Dedifferentiated amniotic fluid mesenchymal stem cell (primary cell): ENCODE data around the gene RNF167.

Experiments used
- DNase-seq: peaks from one replicate; pipeline ENCODE4 v3.0.0-alpha.2; 2016; ENCODE audit errors: extremely low spot score

RNF167 gene

DNA sequence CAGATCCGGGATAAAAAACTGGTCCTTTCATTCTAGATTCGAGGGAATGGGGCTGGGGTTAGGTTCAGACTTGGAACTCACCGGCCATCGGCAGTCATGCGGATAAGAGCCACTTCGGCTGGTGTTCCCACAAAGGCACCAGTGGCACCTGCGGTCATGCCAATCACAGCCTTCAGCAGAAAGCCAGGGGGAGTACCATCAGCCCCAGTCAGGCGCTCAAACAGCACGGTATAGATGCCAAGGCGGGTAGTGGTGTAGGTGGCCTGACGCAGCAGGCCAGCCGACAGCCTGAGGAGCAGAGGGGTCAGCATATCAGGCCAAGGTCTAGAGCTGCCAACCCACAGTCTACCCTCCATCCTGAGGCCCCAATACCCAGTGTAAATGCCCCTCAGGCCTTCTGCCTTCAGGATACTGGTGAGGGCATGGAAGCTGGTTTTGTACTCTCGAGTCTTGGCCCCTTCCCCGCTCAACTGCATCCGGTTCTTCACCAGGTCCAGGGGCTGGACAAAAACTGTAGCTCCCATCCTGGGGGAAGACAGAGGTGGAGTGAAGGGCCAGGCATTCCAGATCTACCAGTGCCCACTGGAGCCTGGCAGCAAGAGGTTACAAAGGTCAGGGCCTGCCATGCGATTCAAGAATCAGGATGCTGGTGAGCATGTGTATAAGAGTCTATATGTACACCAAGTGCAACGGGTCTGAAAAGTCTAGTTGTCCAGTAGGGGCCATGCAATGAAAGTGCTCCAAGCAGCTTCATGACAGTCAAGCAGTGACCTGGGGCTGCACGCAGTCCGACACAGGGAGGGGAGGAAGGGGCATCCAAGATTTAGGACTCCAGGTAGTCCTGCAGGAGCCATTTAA, 1.2 kb upstream of the RNF167 start:
- no peak for DNase-seq

DNA sequence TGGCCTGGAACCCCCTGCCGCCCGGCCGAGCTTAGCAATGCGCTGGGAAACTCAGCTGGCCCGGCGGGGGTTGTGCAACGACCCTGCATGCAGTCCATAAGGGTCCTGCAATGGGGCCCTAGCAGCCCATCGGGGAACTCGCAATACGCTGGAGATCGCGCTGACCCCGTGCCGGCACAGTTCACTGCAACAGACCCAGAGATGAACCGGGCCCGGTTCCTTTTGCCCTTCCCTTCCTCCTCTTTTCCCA, 597 bp upstream of the RNF167 start:
- DNase-seq = no peak

DNA sequence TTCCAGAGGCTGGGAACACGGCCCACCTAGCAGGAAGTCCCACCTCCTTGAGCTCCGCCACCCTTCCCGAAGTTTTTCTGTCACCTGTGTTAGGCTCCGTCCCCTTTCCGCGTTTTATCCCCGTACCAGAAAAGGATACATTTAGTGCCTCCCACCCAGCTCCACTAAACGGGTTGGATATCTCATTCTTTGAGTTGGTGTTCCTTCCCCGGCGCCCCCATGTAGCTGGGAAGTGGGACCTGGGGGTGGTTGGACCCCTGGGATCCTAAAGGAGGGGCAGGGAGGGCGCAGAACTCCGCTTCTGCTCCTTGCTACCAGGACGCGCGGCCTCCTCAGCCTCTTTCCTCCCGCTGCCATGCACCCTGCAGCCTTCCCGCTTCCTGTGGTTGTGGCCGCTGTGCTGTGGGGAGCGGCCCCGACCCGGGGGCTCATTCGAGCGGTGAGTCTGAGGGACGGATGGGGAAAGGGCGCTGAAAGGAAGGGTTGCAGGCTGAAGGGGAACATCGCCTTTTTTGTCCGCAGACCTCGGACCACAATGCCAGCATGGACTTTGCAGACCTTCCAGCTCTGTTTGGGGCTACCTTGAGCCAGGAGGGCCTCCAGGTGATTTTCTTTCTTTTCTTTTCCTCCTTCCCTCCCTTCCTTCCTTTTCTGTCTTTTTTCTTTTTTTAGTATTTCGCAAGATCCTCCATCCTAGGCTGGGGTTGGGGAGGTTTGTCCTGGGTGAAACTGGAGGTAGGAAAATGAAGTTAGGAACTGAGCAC, 669 bp downstream of the RNF167 start:
- no peak for DNase-seq

DNA sequence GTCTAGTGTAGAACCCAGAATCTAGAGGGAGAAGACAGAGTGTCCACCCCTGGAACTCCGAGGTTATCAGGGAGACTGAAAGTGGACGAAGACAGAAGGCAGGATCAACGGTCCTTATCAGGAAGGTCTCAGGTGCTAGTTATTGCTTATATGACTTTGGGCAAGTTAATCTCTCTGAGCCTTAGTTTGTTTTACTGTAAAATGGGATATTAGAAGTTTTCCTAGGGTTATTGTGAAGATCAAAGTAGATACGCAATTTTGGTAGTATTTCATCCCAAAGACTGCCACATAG, 1.2 kb downstream of the RNF167 start:
- DNase-seq = no peak

DNA sequence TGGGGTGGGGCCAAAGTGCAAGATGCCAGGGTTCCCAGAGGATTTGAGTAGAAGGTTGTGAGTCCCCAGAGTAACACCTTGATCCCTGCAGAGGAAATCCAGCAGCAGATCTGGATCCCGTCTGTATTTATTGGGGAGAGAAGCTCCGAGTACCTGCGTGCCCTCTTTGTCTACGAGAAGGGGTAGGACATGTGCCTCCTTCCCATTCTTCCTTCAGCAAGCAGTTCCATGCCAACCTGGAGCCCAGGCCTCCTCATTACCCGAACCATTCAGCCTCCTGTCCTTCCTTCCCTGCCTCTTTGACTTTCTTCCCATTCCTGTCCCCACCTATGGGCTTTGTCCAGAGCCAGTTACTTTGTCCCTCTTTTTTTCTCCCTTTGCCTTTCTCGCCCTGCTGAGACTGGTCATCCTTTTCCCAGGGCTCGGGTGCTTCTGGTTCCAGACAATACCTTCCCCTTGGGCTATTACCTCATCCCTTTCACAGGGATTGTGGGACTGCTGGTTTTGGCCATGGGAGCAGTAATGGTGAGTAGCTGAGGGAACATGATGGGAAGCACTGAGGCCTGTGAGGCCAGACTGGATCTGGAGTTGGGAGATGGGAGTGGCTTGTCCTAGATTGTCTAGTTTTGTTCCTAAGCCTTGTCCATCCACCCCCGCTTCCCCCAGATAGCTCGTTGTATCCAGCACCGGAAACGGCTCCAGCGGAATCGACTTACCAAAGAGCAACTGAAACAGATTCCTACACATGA, 2.9 kb downstream of the RNF167 start:
- DNase-seq = no peak

DNA sequence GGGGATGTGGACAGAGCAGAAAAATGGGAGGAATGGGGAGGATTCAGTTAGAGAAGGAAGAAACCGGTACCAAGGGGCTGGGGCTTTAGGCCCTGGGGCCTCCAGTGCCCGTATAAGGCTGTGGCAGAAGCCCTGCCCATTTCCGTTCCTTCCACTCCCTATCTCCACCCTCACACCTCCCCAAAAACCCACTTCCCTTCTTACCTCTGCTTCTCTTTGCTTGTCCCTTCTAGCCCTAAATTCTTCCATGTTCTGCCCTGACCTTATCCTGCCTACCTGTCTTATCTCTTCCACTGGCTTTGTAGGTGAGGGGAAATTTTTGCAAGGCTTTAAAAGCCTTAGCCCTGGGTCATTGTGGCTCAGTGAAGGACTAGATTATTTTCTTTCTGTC, 4.1 kb downstream of the RNF167 start:
- no peak for DNase-seq

DNA sequence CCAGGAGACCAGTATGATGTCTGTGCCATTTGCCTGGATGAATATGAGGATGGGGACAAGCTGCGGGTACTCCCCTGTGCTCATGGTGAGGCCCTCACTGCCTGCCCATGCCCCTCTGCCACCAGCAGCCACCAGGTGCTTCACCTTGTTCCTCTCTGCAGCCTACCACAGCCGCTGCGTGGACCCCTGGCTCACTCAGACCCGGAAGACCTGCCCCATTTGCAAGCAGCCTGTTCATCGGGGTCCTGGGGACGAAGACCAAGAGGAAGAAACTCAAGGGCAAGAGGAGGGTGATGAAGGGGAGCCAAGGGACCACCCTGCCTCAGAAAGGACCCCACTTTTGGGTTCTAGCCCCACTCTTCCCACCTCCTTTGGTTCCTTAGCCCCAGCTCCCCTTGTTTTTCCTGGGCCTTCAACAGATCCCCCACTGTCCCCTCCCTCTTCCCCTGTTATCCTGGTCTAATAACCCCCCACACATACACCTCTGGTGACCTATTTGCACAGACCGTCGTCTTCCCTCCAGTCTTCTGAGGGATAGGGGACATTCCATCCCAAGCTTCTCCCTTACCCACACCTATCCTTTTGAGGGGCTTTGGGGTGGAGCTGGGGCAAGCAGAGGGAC, 4.6 kb downstream of the RNF167 start:
- DNase-seq = no peak

DNA sequence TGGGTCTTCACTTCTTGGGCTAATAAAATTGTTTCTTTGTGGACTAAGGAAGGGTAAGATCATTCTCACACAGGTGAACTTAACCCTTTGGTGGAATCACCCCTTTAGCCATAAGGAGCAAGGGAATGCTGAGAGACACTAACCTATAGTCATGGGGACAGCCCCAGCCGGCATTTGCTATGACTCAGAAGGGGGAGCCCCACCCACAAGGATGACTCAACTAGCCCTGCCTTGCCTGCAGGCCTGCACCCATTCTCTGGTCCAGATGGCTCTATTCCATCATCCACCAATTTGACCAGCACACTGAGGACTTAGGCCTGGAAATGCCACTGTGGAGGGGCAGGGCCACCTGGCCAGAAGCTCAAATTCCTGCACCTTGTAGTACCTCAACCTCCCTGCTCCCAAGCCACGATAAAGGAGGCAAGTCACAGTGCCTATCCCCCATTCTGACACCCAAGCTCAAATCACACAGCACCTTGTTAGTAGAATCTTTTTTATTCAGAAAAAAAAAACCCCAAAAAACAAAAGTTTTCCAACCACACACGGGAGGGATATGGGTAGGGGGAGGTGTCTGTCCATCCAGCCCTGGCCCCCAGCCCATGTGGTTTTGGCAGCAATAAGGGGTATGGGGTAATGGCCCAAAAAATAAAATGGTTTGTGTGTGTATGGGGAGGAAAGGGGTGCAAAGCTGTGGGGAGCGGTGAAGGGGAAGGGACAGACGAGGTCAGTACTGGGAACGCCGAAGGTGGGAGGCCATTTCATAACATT, 5.3 kb downstream of the RNF167 start:
- DNase-seq = peak; percentile 87

DNA sequence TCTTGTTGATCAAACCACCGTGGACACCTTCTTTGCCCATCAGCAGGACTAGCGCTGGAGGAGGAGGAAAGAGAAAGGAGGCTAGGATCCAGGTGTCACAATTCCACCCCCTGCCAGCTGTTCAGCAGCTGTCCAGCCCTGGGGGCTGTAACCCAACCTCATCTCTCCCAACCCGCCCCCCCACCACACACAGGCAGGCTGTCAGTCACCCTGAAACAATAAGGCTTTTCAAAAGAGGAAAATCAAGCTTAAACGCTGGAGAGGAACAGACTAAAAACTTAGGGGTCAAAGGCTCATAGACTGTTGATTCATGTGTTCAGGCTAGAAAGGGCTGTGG, 5.8 kb downstream of the RNF167 start:
- DNase-seq = no peak

DNA sequence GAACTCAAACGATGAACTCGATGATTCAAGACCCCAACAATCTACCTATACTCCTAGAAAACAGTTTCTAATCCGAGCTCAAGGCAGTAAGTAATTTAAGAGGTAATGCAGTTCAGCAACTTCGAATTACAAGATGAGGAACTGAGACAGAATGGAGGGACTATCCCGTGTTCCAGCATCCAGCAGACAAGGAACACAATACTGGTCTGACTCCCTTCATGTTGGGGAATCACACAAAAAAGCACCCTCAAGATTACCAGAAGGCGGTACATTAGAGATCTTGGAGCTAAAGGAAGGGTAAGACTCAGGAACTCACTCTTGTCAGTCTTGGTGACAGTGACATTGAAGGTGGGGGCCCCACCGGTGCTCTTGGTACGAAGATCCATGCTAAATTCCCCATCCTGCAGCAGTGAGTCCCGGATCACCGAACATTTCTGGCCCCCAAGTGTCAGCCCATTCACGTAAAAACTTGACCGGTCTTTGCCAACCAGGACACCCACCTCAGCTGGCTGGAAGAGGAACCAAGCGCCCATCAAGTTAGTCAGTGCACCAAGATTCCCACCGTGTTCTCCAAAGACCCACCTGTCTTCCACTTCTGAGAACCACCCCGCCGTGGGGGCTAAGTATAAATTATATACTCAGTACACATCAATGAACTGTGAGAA, 6.4 kb downstream of the RNF167 start:
- DNase-seq = no peak

DNA sequence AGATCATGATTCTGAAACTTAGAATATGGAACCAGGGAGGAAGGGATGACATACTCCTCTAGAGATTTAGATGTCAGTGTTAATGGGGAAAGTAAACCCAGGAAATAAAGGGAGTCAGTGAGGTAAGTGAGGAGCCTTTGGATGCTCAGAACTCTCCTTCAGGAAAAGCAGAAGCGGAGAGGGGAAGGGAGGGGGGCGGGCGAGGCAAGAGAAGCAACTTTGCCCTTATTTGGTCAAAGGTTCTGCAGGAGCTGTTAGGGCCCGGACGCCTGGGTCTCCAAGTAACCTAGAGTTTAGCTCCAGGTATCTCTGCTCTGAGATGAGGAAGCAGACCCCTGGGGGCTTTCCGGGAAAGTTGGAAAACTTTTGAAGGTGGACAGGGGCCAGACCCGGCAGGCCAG, 6.9 kb downstream of the RNF167 start:
- no peak for DNase-seq

DNA sequence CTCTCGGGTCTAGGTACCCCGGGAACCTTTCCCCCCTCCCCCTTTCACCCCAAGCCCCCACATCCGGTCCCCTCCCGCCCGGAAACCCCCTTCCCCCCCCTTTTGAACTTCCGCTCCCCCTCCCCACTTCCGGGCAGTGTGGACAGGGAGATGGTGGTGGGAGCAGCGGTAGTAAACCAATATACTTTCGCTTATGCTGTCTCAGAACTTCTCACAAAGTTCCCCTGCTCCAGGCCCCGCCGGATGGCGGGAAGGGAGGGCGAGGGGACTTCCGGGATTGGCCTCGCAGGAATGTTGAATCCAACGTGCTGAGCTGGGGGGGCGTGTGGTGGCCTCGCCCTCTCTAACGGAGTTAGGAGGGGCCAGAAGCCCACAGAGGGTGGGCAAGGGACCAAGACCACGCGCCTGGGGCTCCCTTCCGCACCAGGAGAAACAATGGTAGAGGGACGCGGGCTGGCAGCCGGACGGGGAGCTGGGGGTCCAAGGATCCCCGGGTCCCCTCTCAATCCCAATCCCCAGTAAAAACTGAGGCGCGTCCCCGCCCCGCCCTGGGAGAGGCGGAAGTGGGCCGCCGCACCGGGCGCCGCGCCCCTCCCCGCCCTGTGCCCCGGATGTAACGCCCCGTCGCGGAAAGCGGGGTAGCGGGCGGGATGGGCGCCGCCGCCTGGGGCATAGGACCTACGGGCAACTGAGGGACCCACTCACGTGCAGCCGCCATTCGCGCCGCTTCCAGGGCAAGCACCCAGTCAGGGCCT, 7.5 kb downstream of the RNF167 start:
- peak; percentile 16 for DNase-seq

DNA sequence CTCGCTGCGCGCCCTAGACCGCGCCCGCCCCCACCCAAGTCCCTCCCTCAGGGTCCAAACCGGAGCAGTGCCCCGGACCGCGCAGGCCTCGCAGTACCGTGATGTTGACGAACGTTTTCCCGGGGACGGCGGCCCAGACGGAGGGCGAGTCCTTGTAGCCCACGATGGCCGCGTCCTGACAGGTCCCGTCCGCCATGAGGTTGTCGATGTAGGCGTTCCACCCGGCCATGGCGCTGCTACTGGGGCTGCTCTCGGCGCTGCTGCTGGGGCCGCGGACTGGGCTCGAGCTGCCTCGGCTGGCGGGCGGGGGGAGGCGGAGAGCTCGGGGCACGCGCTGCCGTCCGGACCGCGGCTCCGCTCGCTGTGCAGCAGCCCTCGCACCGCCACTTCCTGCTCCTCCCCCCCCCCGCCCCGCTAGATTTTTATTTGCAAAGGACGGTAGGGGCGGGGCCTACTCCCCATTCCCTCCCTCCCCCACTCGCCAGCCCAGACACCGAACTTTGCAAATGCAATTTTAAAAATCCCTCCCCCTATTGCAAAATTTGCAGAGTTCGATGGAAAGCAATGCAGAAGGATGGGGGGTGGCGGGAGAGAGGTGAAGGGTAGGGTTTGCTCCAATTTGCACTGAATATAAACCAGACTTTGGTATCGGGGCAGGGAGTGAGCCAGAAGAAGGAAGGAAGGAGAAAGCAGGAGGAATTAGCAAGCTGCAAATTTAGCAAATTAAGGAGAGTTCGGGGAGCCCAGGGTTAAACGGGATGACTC, 8.3 kb downstream of the RNF167 start, which contains the start of gene PFN1:
Gene PFN1, minus strand, starts transcription at position 365 of the 765 bp plus-strand sequence. Its CDS starts 136 bp downstream, at position 229.
- peak; percentile 89 for DNase-seq

DNA sequence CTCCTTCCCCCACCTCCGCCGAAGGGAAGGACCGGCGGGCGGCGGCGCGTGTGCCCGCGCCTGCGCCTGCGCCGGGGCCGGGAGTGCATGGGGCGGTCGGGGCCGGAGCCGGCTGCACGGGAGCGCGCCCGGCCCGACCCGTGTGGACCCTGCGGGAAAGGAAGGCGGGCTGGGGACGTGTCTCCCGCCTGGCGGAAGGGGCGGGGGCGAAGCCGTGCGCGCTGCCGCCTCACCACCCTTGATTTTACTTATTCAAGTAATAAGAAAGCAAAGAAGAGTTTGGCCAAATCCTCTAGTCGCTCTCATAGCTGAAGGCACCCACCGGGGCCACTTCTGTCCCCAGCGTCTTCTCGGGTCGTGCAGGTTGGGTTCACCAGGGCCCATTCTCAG, 8.9 kb downstream of the RNF167 start:
- peak; percentile 76 for DNase-seq

DNA sequence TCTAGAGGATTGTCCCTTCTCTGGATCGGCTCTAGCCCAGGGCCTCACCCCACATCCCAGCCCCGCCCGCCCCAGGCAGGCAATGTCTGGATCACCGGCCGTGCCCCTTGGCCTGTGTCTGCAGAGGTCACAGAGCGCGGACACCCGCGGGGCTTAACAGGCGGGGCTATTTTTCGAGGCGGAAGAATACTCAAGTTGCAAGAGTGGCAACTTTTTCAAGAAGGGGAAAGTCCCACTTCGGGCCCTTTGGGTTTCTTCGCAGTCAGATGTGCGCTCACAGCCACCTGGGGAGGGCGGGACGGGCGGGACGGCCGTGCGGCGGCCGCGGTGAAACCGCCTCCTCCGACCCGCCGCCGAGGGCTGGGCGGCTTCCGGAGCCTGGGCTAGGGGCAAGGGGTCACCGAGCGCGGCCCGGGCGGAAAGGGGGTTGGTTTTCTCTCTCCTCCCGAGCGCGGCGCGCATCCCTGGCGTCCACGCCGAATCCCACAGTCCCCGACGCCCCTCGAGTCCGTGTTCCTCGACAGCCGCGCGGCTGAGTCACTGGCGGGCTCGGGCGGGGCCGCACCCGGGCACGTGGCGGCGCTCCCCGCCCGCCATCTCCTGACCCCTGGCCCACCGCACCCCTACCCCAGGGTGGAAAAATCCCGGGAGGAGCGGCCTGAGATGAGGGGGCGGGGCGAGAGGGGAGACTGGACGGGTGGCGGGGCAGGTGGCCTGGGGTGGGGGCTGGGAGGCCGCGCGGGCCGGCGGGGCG, 9.4 kb downstream of the RNF167 start:
- DNase-seq = peak; percentile 30

DNA sequence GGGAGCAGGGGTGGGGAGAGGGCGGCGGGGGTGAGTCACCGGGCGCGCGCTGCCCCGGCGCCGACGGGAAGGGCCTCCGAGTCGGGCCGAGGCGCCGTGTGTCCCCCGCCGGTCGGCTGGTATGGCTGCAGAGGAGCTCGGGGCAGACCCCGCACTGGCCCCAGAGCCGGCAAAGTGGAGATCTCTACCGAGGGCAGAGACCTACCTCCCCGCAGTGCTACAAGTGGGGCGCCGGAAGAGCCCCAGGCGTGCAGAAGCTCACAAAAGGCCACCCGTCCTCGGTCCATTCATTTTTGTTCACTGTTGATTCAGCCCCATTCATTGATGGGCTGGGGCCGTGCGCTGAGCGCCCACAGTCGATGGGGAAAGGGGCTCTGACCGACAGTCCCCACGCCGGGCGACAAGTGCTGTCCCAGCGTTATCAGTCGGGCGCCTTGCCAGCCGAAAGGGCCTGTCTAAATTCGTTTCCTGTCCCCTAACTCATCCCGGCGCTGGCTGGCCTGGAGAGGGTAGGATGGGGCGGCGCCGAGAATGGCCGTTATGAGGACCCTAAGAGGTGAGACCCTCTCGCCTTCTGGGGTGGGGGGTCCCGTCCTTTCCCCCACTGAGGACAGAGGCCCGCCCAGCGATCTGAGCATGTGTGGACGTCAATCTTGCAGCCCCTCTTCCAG, 10.1 kb downstream of the RNF167 start:
- peak; percentile 18 for DNase-seq

DNA sequence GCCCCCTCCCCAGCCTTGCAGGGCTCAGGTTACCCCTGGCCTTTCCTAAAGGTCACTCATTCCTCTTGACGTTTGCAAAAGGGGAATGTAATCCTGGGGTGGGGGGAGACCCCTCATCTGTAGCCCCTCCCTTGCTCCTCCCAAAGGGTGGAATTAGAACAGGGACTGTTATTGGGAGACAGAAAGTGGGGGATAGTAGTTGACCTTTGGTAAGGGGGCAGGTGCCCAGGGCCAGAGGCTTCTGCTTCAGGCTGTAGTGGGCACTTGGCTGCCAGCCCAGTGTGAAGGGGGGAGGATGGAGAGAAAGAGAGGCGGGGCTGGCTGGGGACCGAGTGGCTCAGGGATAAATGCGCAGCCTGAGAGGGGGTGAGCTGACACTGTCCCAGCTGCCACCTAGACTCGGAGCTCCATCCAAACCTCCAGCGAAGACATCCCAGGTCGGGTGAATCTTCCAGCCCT, 10.7 kb downstream of the RNF167 start, which contains the start of gene ENO3:
Gene ENO3, plus strand, starts transcription at position 374 of the 459 bp plus-strand sequence. CDS start 711 bp downstream, outside the sequence.
- DNase-seq = no peak

DNA sequence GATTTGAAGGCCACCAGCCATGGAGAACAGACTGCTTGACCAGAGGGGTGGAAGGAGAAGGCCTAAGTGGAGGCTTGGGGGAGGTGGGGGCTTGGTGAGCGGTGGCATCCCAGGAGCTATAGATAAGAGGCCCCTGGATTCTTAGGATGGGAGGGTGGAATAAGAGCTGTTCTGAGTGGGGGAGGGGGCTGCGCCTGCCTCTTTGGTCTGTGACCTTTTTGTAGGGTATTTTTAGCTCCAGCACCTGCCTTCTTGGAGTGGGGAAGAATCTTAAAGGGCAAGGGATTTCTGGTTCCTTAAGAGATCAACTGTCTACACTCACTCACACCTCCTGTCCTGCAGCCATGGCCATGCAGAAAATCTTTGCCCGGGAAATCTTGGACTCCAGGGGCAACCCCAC, 11.4 kb downstream of the RNF167 start:
- no peak for DNase-seq
